Measurements from ENCODE around the gene SHF. TPM values are rescaled to one million over a fixed set of nuclear protein-coding genes. Genes with fewer than 3 reads are reported as not detected.

SHF gene
- total RNA-seq, 1 donor from 2014 or later: 4.6 TPM

- Mint-ChIP-seq H3K27ac (ENCODE audit: unreplicated experiment) (no peak within 1 kb of the TSS), H3K36me3 (ENCODE audit: low read depth, unreplicated experiment) (no peaks in the 10 kb centered on the region), H3K4me3 (ENCODE audit: unreplicated experiment) (peak within 1 kb of the TSS; percentile 27), H3K27me3 (ENCODE audit: low read depth, unreplicated experiment) (peaks cover 84% of the 10 kb centered on the region), H3K9me3 (ENCODE audit: unreplicated experiment) (peaks cover 1% of the 10 kb centered on the region), H3K4me1 (ENCODE audit: low read depth, unreplicated experiment) (no peaks in the 10 kb centered on the region)
- no peak within 1 kb of the TSS for H3K4me3 ChIP-seq (ENCODE audit: insufficient read depth, low read depth, low read length)
- no peak within 1 kb of the TSS for H3K9ac ChIP-seq (ENCODE audit: low read length)
- no peak within 1 kb of the TSS for H2AFZ ChIP-seq (ENCODE audit: low read depth, low read length)
- H3K4me1 ChIP-seq (ENCODE audit: insufficient read depth, low read length): no peaks in the 10 kb centered on the region
- FAIRE-seq (no peak), DNase-seq (ENCODE audit: low read depth) (no peak)
- H3K4me2 ChIP-seq (ENCODE audit: low read length): peak within 1 kb of the TSS; percentile 53
- no peaks in the 10 kb centered on the region for H3K36me3 ChIP-seq (ENCODE audit: insufficient read depth, low read length)
- H4K20me1 ChIP-seq (ENCODE audit: insufficient read depth, low read length): no peaks in the 10 kb centered on the region
- no peaks in the 10 kb centered on the region for H3K79me2 ChIP-seq (ENCODE audit: insufficient read depth, low read length)
- H3K27me3 ChIP-seq (ENCODE audit: insufficient read depth, low read length): peaks cover 75% of the 10 kb centered on the region
- TF ChIP-seq CTCF (IDR thresholded peaks at IDR 0.05; ENCODE audit: insufficient read depth, low read depth, low read length) (no peak), EZH2 (IDR thresholded peaks at IDR 0.05; ENCODE audit: insufficient read depth, low read length) (peak; percentile 73)
- H3K9me3 ChIP-seq (ENCODE audit: insufficient read depth, low read depth, low read length): no peaks in the 10 kb centered on the region
- no peak within 1 kb of the TSS for H3K27ac ChIP-seq (ENCODE audit: low read depth, low read length)
These were observed 58.1 kb downstream of the SHF start, which contains the start of the genes DUOX1 and DUOXA1 for GRCh38 chr15:45129651-45130129. DUOX1 (plus strand) TSS chr15:45129994; CDS start chr15:45131967, 1,973 bp downstream. DUOXA1 (minus strand) TSS chr15:45129879; CDS start chr15:45123014, 6,865 bp downstream.

- TF ChIP-seq CTCF (IDR thresholded peaks at IDR 0.05; ENCODE audit: insufficient read depth, low read depth, low read length): no peak
- peak; percentile 84 for TF ChIP-seq EZH2 (IDR thresholded peaks at IDR 0.05; ENCODE audit: insufficient read depth, low read length)
- Histone ChIP-seq H3K4me1 (ENCODE audit: insufficient read depth, low read length) (no peaks in the 10 kb centered on the region), H3K36me3 (ENCODE audit: insufficient read depth, low read length) (no peaks in the 10 kb centered on the region), H3K79me2 (ENCODE audit: insufficient read depth, low read length) (no peaks in the 10 kb centered on the region), H3K9ac (ENCODE audit: low read length) (no peak overlapping the region), H3K9me3 (ENCODE audit: insufficient read depth, low read depth, low read length) (no peaks in the 10 kb centered on the region), H3K27me3 (ENCODE audit: insufficient read depth, low read length) (peaks cover 69% of the 10 kb centered on the region), H3K4me2 (ENCODE audit: low read length) (peak overlapping the region; percentile 53), H2AFZ (ENCODE audit: low read depth, low read length) (no peak overlapping the region), H4K20me1 (ENCODE audit: insufficient read depth, low read length) (no peaks in the 10 kb centered on the region), H3K4me3 (ENCODE audit: insufficient read depth, low read depth, low read length) (no peak overlapping the region), H3K27ac (ENCODE audit: low read depth, low read length) (no peak overlapping the region)
- FAIRE-seq: no peak
- Mint-ChIP-seq H3K36me3 (ENCODE audit: low read depth, unreplicated experiment) (no peaks in the 10 kb centered on the region), H3K4me3 (ENCODE audit: unreplicated experiment) (peak overlapping the region; percentile 27), H3K9me3 (ENCODE audit: unreplicated experiment) (no peaks in the 10 kb centered on the region), H3K27me3 (ENCODE audit: low read depth, unreplicated experiment) (peaks cover 81% of the 10 kb centered on the region), H3K27ac (ENCODE audit: unreplicated experiment) (no peak overlapping the region), H3K4me1 (ENCODE audit: low read depth, unreplicated experiment) (no peaks in the 10 kb centered on the region)
- DNase-seq (ENCODE audit: low read depth): no peak
These were observed 58.7 kb downstream of the SHF start for GRCh38 chr15:45128971-45129639.
